ENCODE data around the gene RBBP8NL. TPM values are rescaled to one million over a fixed set of nuclear protein-coding genes. Genes with fewer than 3 reads are reported as not detected.

Gene RBBP8NL
- total RNA-seq, 1 experiment from 2014 or later = 39.2 TPM

DNA sequence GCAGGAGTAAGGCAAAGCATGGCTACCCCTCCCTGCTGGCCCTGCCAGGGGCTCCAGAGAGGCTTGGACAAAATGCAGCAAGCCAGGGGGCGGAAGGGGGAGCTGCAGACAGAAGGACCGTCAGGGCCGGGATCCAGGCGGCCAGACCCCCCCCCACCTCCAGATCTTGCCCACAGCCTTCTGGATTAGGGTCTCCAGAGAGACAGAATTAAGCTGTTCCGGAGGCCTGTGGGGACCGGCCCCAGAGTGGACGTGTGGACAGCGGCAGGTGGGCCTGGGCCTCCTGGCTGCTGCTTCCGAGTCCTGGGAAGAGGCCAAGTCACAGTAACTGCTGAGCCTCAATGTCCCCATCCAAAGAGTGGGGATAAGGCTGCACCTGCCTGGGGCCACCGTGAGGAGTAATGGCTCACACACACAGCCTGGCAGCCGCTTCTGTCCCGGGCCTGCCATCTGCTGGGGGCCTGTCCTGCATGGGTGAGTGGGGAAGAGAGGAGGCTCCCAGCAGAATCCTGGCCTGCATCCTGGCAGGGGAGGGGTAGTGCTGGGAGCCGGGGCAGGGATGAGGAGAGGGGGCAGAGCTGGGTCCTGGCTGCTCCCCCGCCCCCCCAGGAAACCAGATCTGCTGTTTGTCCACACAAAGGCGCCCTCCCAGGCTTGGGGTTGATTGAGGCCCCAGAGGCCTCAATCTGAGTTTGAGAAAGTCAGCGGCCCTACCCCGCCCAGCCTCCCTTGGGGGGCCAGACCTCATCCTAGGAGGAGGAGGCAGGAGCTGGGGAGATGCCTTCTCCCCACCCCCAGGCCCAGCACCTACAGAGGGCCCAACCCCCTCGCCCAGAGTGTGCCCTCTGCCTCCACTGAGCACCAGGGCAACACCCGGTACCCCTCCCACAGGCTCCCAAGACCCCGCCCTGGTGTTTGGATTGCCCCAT, 64.1 kb downstream of the RBBP8NL start:
- intact Hi-C loops (cut with micrococcal nuclease; ENCODE audit: unreplicated experiment) = loop anchor here (1.0 kb wide), 4 partner anchors 13 to 61 kb away; partner anchors contain the start of gene ADRM1
- BruUV-seq (replicated peaks) = no TSS peak
- Histone ChIP-seq H3K4me3 (ENCODE audit: low read depth, low read length) (no peak overlapping the region), H3K4me1 (peaks cover 78% of the 10 kb centered on the region), H3K36me3 (ENCODE audit: control insufficient read depth, insufficient read depth, low read length) (peaks cover 24% of the 10 kb centered on the region), H3K27me3 (replicated peaks; ENCODE audit: control insufficient read depth, insufficient read depth, low read length) (no peaks in the 10 kb centered on the region), H3K9me3 (no peaks in the 10 kb centered on the region)
- TF ChIP-seq, protein P1, sequence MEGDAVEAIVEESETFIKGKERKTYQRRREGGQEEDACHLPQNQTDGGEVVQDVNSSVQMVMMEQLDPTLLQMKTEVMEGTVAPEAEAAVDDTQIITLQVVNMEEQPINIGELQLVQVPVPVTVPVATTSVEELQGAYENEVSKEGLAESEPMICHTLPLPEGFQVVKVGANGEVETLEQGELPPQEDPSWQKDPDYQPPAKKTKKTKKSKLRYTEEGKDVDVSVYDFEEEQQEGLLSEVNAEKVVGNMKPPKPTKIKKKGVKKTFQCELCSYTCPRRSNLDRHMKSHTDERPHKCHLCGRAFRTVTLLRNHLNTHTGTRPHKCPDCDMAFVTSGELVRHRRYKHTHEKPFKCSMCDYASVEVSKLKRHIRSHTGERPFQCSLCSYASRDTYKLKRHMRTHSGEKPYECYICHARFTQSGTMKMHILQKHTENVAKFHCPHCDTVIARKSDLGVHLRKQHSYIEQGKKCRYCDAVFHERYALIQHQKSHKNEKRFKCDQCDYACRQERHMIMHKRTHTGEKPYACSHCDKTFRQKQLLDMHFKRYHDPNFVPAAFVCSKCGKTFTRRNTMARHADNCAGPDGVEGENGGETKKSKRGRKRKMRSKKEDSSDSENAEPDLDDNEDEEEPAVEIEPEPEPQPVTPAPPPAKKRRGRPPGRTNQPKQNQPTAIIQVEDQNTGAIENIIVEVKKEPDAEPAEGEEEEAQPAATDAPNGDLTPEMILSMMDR (IDR thresholded peaks at IDR 0.05; ENCODE audit: insufficient read depth in 1 of 2, low read depth in 1 of 2, low read length in 1 of 2, severe bottlenecking in 1 of 2, unreplicated experiment in 1 of 2) = no peak
- Mint-ChIP-seq H3K27me3 (ENCODE audit: insufficient read depth, unreplicated experiment) (no peaks in the 10 kb centered on the region), H3K4me3 (ENCODE audit: unreplicated experiment) (peak overlapping the region; percentile 70), H3K9me3 (ENCODE audit: unreplicated experiment) (no peaks in the 10 kb centered on the region), H3K4me1 (ENCODE audit: low read depth, unreplicated experiment) (peaks cover 46% of the 10 kb centered on the region), H3K27ac (ENCODE audit: unreplicated experiment) (peak overlapping the region; percentile 94), H3K36me3 (ENCODE audit: insufficient read depth, unreplicated experiment) (peaks cover 89% of the 10 kb centered on the region)
- ChIA-PET CTCF (interaction anchor here (0.8 to 10.9 kb wide), 5 partner anchors 11 to 61 kb away, joined by 3 to 188 read pairs (median 5); partner anchors contain the start of gene RPS21), POLR2A (interaction anchor here (0.6 to 2.5 kb wide), 2 partner anchors 19 to 23 kb away, joined by 4 to 16 read pairs; partner anchors contain the start of gene RPS21)
- DNase-seq = peak in 1 of 2 experiments; percentile 55

DNA sequence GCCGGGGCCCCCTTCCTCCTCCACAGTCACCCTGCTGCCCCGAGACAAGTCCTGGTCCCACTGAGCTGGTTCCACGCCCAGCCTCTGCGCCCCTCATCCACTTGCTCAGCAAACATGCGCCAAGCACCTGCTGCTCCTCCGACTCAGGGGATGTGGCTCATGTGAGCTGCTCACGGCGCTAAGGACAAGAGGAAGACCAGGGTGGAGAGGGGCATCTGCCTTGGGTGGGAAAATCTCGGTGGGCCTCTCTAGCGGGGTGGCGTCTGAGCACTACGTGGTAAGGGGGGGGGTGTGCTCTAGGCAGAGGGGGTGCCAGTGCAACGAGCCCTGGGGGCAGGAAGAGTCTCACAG, 64.8 kb downstream of the RBBP8NL start:
- BruUV-seq (replicated peaks) = no TSS peak
- H3K36me3 ChIP-seq (ENCODE audit: control insufficient read depth, insufficient read depth, low read length) = peaks cover 26% of the 10 kb centered on the region
- Mint-ChIP-seq H3K9me3 (ENCODE audit: unreplicated experiment) (no peaks in the 10 kb centered on the region), H3K27ac (ENCODE audit: unreplicated experiment) (peak overlapping the region; percentile 94), H3K36me3 (ENCODE audit: insufficient read depth, unreplicated experiment) (peaks cover 91% of the 10 kb centered on the region), H3K4me1 (ENCODE audit: low read depth, unreplicated experiment) (peaks cover 45% of the 10 kb centered on the region), H3K4me3 (ENCODE audit: unreplicated experiment) (peak overlapping the region; percentile 70), H3K27me3 (ENCODE audit: insufficient read depth, unreplicated experiment) (no peaks in the 10 kb centered on the region)
- no peak for DNase-seq
- no peak overlapping the region for H3K4me3 ChIP-seq (ENCODE audit: low read depth, low read length)
- CTCF ChIA-PET = interaction anchor here (0.8 to 10.9 kb wide), 4 partner anchors 12 to 24 kb away, joined by 4 to 188 read pairs (median 8); partner anchors contain the start of gene RPS21
- POLR2A ChIA-PET = interaction anchor here (0.6 to 2.5 kb wide), 4 partner anchors 12 to 24 kb away, joined by 3 to 16 read pairs (median 10); partner anchors contain the start of gene RPS21
- H3K9me3 ChIP-seq = no peaks in the 10 kb centered on the region
- TF ChIP-seq, protein P1 (IDR thresholded peaks at IDR 0.05; ENCODE audit: insufficient read depth in 1 of 2, low read depth in 1 of 2, low read length in 1 of 2, severe bottlenecking in 1 of 2, unreplicated experiment in 1 of 2) = no peak
- H3K27me3 ChIP-seq (replicated peaks; ENCODE audit: control insufficient read depth, insufficient read depth, low read length) = no peaks in the 10 kb centered on the region
- intact Hi-C loops (cut with micrococcal nuclease; ENCODE audit: unreplicated experiment) = loop anchor here (1.0 kb wide), 4 partner anchors 12 to 60 kb away; partner anchors contain the start of gene ADRM1
- peaks cover 78% of the 10 kb centered on the region for H3K4me1 ChIP-seq
